ENCODE data around the gene ABHD16B. TPM values are rescaled to one million over a fixed set of nuclear protein-coding genes. Genes with fewer than 3 reads are reported as not detected.
A peak's percentile ranks its signal among the peaks of the same experiment; 100 is the strongest.
"Not testable (repeated sequence)": the region's sequence is repeated elsewhere in the genome, so short reads cannot be mapped to it uniquely, and the experiment has no call there.

The ABHD16B gene
- total RNA-seq, 1 donor from 2014 or later: not detected

- intact Hi-C loops (cut with DNase I): no loop called here
- DNase-seq (ENCODE audit: low spot score in 2 of 2): no peak
- Histone ChIP-seq H3K36me3 (no peaks in the 10 kb centered on the region), H3K9me3 (no peaks in the 10 kb centered on the region), H3K27ac (no peak overlapping the region), H3K4me3 (peak overlapping the region in 1 of 2 donors; percentile 5), H3K4me1 (peaks cover 0 to 8% of the 10 kb centered on the region in 2 donors), H3K27me3 (peaks cover 3% of the 10 kb centered on the region)
- TF ChIP-seq CTCF (IDR thresholded peaks at IDR 0.05): no peak
Observed at GRCh38 chr20:63846128-63846771, 15.0 kb upstream of the ABHD16B start.

GRCh38 chr20:63846888-63847236 lies 14.4 kb upstream of the ABHD16B start:
- H3K4me1 ChIP-seq: peaks cover 0 to 8% of the 10 kb centered on the region in 2 donors
- H3K27me3 ChIP-seq: peaks cover 3% of the 10 kb centered on the region
- H3K4me3 ChIP-seq: no peak overlapping the region
- H3K27ac ChIP-seq: no peak overlapping the region
- DNase-seq (ENCODE audit: low spot score in 2 of 2): no peak
- intact Hi-C loops (cut with DNase I): no loop called here
- no peaks in the 10 kb centered on the region for H3K9me3 ChIP-seq
- TF ChIP-seq CTCF (IDR thresholded peaks at IDR 0.05): no peak
- no peaks in the 10 kb centered on the region for H3K36me3 ChIP-seq

- Histone ChIP-seq H3K9me3 (no peaks in the 10 kb centered on the region), H3K4me3 (no peak overlapping the region), H3K36me3 (no peaks in the 10 kb centered on the region), H3K27me3 (peaks cover 3% of the 10 kb centered on the region), H3K4me1 (peaks cover 0 to 8% of the 10 kb centered on the region in 2 donors), H3K27ac (no peak overlapping the region)
- no peak for TF ChIP-seq CTCF (IDR thresholded peaks at IDR 0.05)
- DNase-seq (ENCODE audit: low spot score in 2 of 2): no peak
- intact Hi-C loops (cut with DNase I): no loop called here
Observed at GRCh38 chr20:63847237-63848002, 13.9 kb upstream of the ABHD16B start.

GRCh38 chr20:63848003-63848911 lies 13.0 kb upstream of the ABHD16B start:
- TF ChIP-seq CTCF (IDR thresholded peaks at IDR 0.05): no peak
- intact Hi-C loops (cut with DNase I): no loop called here
- H3K27ac ChIP-seq: no peak overlapping the region

GRCh38 chr20:63850689-63851547 lies 10.4 kb upstream of the ABHD16B start:
- Histone ChIP-seq H3K36me3 (no peaks in the 10 kb centered on the region), H3K9me3 (no peaks in the 10 kb centered on the region), H3K4me3 (no peak overlapping the region), H3K4me1 (peaks cover 7 to 26% of the 10 kb centered on the region in 2 donors), H3K27me3 (peaks cover 3% of the 10 kb centered on the region), H3K27ac (no peak overlapping the region)
- intact Hi-C loops (cut with DNase I): no loop called here
- DNase-seq (ENCODE audit: low spot score in 2 of 2): no peak
- TF ChIP-seq CTCF (IDR thresholded peaks at IDR 0.05): no peak

More at GRCh38 chr20:63848003-63848911, 13.0 kb upstream of the ABHD16B start:
- H3K36me3 ChIP-seq: no peaks in the 10 kb centered on the region
- no peak overlapping the region for H3K4me3 ChIP-seq
- H3K27me3 ChIP-seq: peaks cover 3% of the 10 kb centered on the region
- no peaks in the 10 kb centered on the region for H3K9me3 ChIP-seq
- peaks cover 0 to 8% of the 10 kb centered on the region in 2 donors for H3K4me1 ChIP-seq
- DNase-seq (ENCODE audit: low spot score in 2 of 2): no peak

GRCh38 chr20:63851548-63851943 lies 9.8 kb upstream of the ABHD16B start:
- peaks cover 7 to 20% of the 10 kb centered on the region in 2 donors for H3K4me1 ChIP-seq
- intact Hi-C loops (cut with DNase I); DNase-seq (ENCODE audit: low spot score in 2 of 2); H3K27me3 ChIP-seq; H3K36me3 ChIP-seq; H3K27ac ChIP-seq; H3K9me3 ChIP-seq; H3K4me3 ChIP-seq: not testable (repeated sequence)

GRCh38 chr20:63853733-63854068 lies 7.6 kb upstream of the ABHD16B start:
- intact Hi-C loops (cut with DNase I); H3K36me3 ChIP-seq; H3K9me3 ChIP-seq; H3K27me3 ChIP-seq; DNase-seq (ENCODE audit: low spot score in 2 of 2): not testable (repeated sequence)
- Histone ChIP-seq H3K27ac (peak overlapping the region in 1 of 2 donors; percentile 69), H3K4me1 (peaks cover 7 to 25% of the 10 kb centered on the region in 2 donors), H3K4me3 (peak overlapping the region in 1 of 2 donors; percentile 39)
